K562 (cell line): Measurements from ENCODE around the gene AAK1. TPM values are rescaled to one million over a fixed set of nuclear protein-coding genes. Genes with fewer than 3 reads are reported as not detected.

Experiments
- ATAC-seq: fragments of 200-7000 bp; cut with Tn5 transposase; 3 replicates; pipeline ENCODE4 v1.9.1; 2020; ENCODE audit warnings: moderate library complexity
- BruUV-seq: library from RNA; stranded (reverse); fragments of 400-500 nt; replicated peaks from 2 replicates; lab custom pipeline; 2021; lab: Mats Ljungman, UMichigan
- CTCF ChIA-PET: fragments of 300-600 bp; formaldehyde crosslinking; extraction: SDS; loops from one replicate; lab custom pipeline; 2021; ENCODE audit warnings: low intra/inter-chr PET ratio; lab: Yijun Ruan, JAX
- POLR2A ChIA-PET: fragments of 300-600, 350-650 bp; sonication (Branson Sonifier 250); formaldehyde crosslinking; extraction: SDS; loops from one replicate; lab custom pipeline; 2021; ENCODE audit warnings: antibody characterized with exemption, inconsistent platforms; lab: Yijun Ruan, JAX
- DNase-seq, 4 experiments: peaks; one replicate each; pipeline versions ENCODE4 v3.0.0 to v3.0.0-alpha.2; 2011 to 2018; ENCODE audit warnings: low spot score in 3 of 4, mixed read lengths in 3 of 4; ENCODE audit errors: extremely low read depth in 1 of 4
- FAIRE-seq: peaks from 2 replicates; lab custom pipeline; 2011; peaks lifted over from hg19 to GRCh38; lab: Jason Lieb, UNC
- H2AFZ ChIP-seq: 2 replicates; pipeline ENCODE4 v1.6.0; 2011; ENCODE audit warnings: low read depth, low read length, control low read depth, inconsistent platforms
- H3K27ac ChIP-seq: fragments of 200-600 bp; 3 replicates; pipeline ENCODE4 v1.8.0; 2011; ENCODE audit warnings: low read depth, mild to moderate bottlenecking, control low read depth, inconsistent platforms, low read length, moderate library complexity, mixed read lengths; ENCODE audit errors: extremely low read depth
- H3K27me3 ChIP-seq, 2 experiments: fragments of 300-600 bp in 1 of 2; 2 replicates in 1 of 2; 3 replicates in 1 of 2; pipeline versions ENCODE4 v1.6.0 to v1.8.0; 2011; ENCODE audit warnings: inconsistent platforms in 2 of 2, low read length in 2 of 2, mild to moderate bottlenecking in 1 of 2, mixed read lengths in 1 of 2, moderate library complexity in 1 of 2; ENCODE audit not compliant: control insufficient read depth in 2 of 2, insufficient read depth in 2 of 2
- H3K36me3 ChIP-seq: fragments of 300-600 bp; 3 replicates; pipeline ENCODE4 v1.8.0; 2011; ENCODE audit warnings: mild to moderate bottlenecking, low read length, inconsistent platforms; ENCODE audit not compliant: control insufficient read depth, insufficient read depth
- H3K4me1 ChIP-seq, 2 experiments: fragments of 200-600 bp in 1 of 2; replicated peaks in 1 of 2; 2 replicates in 1 of 2; 3 replicates in 1 of 2; pipeline versions ENCODE4 v1.5.1 to v1.8.0; 2011; ENCODE audit warnings: inconsistent platforms in 2 of 2, low read length in 2 of 2, mild to moderate bottlenecking in 1 of 2, mixed read lengths in 1 of 2, moderate library complexity in 1 of 2; ENCODE audit not compliant: control insufficient read depth in 2 of 2, insufficient read depth in 2 of 2
- H3K4me2 ChIP-seq: 2 replicates; pipeline ENCODE4 v1.6.1; 2011; ENCODE audit warnings: low read length, control low read depth, inconsistent platforms, mixed read lengths; ENCODE audit not compliant: insufficient read depth
- H3K4me3 ChIP-seq: fragments of 200-600 bp; sonication (generic), shearing (Covaris generic); 2 replicates; pipeline ENCODE4 v1.5.1; 2016; ENCODE audit warnings: control low read depth, inconsistent platforms
- H3K79me2 ChIP-seq: fragments of 200-600 bp; 3 replicates; pipeline ENCODE4 v1.8.0; 2011; ENCODE audit warnings: low read length, inconsistent platforms; ENCODE audit not compliant: control insufficient read depth, insufficient read depth
- H3K9ac ChIP-seq, 2 experiments: 2 replicates each; pipeline versions ENCODE4 v1.6.0 to v1.6.1; 2011; ENCODE audit warnings: low read depth in 2 of 2, low read length in 2 of 2, control low read depth in 1 of 2, inconsistent platforms in 1 of 2, mild to moderate bottlenecking in 1 of 2, mixed read lengths in 1 of 2; ENCODE audit not compliant: insufficient read depth in 1 of 2
- H3K9me1 ChIP-seq: one replicate; pipeline ENCODE4 v1.6.0; 2011; ENCODE audit warnings: inconsistent platforms, mild to moderate bottlenecking, low read length, moderate library complexity; ENCODE audit not compliant: control insufficient read depth, insufficient read depth
- H3K9me3 ChIP-seq: replicated peaks from 2 replicates; pipeline ENCODE4 v1.5.1; 2011; ENCODE audit warnings: low read depth, low read length, inconsistent platforms; ENCODE audit not compliant: control insufficient read depth, insufficient read depth
- H4K20me1 ChIP-seq: replicated peaks from 2 replicates; pipeline ENCODE4 v1.6.1; 2011; ENCODE audit warnings: low read length, inconsistent platforms, mixed read lengths; ENCODE audit not compliant: control insufficient read depth, insufficient read depth
- BCLAF1 ChIP-seq, 2 experiments: fragments of 450-650 bp in 1 of 2; IDR thresholded peaks; 2 replicates each; pipeline ENCODE4 v1.6.1; 2011 to 2017; ENCODE audit warnings: low read depth in 2 of 2, antibody characterized with exemption in 1 of 2, borderline replicate concordance in 1 of 2, low read length in 1 of 2, mild to moderate bottlenecking in 1 of 2, mixed read lengths in 1 of 2; ENCODE audit not compliant: control insufficient read depth in 1 of 2
- CEBPG ChIP-seq, 3 experiments: fragments of 200-800 bp in 1 of 3; sonication (Bioruptor generic) in 1 of 3; sonication (generic) in 1 of 3; formaldehyde crosslinking in 1 of 3; IDR thresholded peaks in 2 of 3; conservative IDR thresholded peaks in 1 of 3; 2 replicates each; pipeline versions ENCODE4 v1.6.1 to v1.8.0; 2016 to 2022; ENCODE audit warnings: missing compliant biosample characterization in 2 of 3, missing genetic modification characterization in 2 of 3, mild to moderate bottlenecking in 1 of 3, missing genetic modification reagents in 1 of 3
- CTBP1 ChIP-seq: fragments of 450-650 bp; IDR thresholded peaks from 2 replicates; pipeline ENCODE4 v1.6.1; 2016; ENCODE audit warnings: borderline replicate concordance
- ID3 ChIP-seq, 2 experiments: fragments of 250-450 bp in 1 of 2; fragments of 450-650 bp in 1 of 2; sonication (Bioruptor Pico) in 1 of 2; IDR thresholded peaks; 2 replicates each; pipeline versions ENCODE4 v1.6.1 to v1.8.0; 2016 to 2021; ENCODE audit warnings: mild to moderate bottlenecking in 2 of 2, moderate library complexity in 2 of 2, missing compliant biosample characterization in 1 of 2, missing genetic modification characterization in 1 of 2
- MLX ChIP-seq, 2 experiments: fragments of 450-650 bp in 1 of 2; sonication (generic) in 1 of 2; formaldehyde crosslinking; conservative IDR thresholded peaks; 2 replicates each; pipeline versions ENCODE4 v1.4.0 to v1.8.1; 2020 to 2022; ENCODE audit warnings: mild to moderate bottlenecking in 1 of 2, missing genetic modification reagents in 1 of 2
- MTA3 ChIP-seq: fragments of 450-650 bp; formaldehyde crosslinking; IDR thresholded peaks from 2 replicates; pipeline ENCODE4 v1.6.1; 2017; ENCODE audit warnings: mild to moderate bottlenecking, borderline replicate concordance
- NONO ChIP-seq, 2 experiments: fragments of 200-400 bp in 1 of 2; fragments of 450-650 bp in 1 of 2; formaldehyde crosslinking in 1 of 2; IDR thresholded peaks; 2 replicates each; pipeline ENCODE4 v1.6.1; 2017; ENCODE audit warnings: low read depth in 2 of 2, mild to moderate bottlenecking in 2 of 2, moderate library complexity in 2 of 2, low read length in 1 of 2
- NR2F6 ChIP-seq: fragments of 450-650 bp; formaldehyde crosslinking; IDR thresholded peaks from 2 replicates; pipeline ENCODE4 v1.4.0; 2020; ENCODE audit warnings: mild to moderate bottlenecking
- TCF3 ChIP-seq: sonication (generic); formaldehyde crosslinking; IDR thresholded peaks from 2 replicates; pipeline ENCODE4 v1.4.0; 2020; ENCODE audit warnings: mild to moderate bottlenecking, missing genetic modification reagents
- TGIF2 ChIP-seq: sonication (generic); formaldehyde crosslinking; IDR thresholded peaks from 2 replicates; pipeline ENCODE4 v1.8.1; 2022; ENCODE audit warnings: mild to moderate bottlenecking, missing genetic modification reagents, moderate library complexity
- TOE1 ChIP-seq, 2 experiments: fragments of 450-650 bp in 1 of 2; sonication (generic) in 1 of 2; formaldehyde crosslinking in 1 of 2; IDR thresholded peaks; 2 replicates each; pipeline versions ENCODE4 v1.7.1 to v1.8.0; 2016 to 2022; ENCODE audit warnings: borderline replicate concordance in 2 of 2, mild to moderate bottlenecking in 2 of 2, antibody characterized with exemption in 1 of 2, inconsistent platforms in 1 of 2, low read depth in 1 of 2, missing genetic modification reagents in 1 of 2, moderate library complexity in 1 of 2
- ZEB2 ChIP-seq: fragments of 450-650 bp; IDR thresholded peaks from 2 replicates; pipeline ENCODE4 v1.6.1; 2016
- WGBS: fragments of 100-300 bp; shearing (Covaris generic); methylation state at CpG from one replicate; pipeline ENCODE4 v1.1.6; 2016; ENCODE audit warnings: low coverage, mixed read lengths; ENCODE audit not compliant: insufficient coverage; ENCODE audit errors: missing lambda C conversion rate; 5-methylcytosine and 5-hydroxymethylcytosine counted together
- in situ Hi-C: fragments of 300-500 bp; cut with MboI; formaldehyde crosslinking; loops from 4 replicates; pipeline ENCODE4 v1.15.0; 2018; ENCODE audit warnings: inconsistent platforms, mixed read lengths
- intact Hi-C: fragments of 100-400 bp; cut with micrococcal nuclease; formaldehyde crosslinking; loops from 2 replicates; pipeline ENCODE4 v1.14.2; 2022
- polyA plus RNA-seq, 8 experiments: library from polyadenylated mRNA; depleted of rRNA in 4 of 8; stranded (reverse) in 5 of 8; unstranded in 3 of 8; fragments of >200 nt; fragmentation: Nextera tagmentation in 2 of 8; fragmentation: Illumina TruSeq in 1 of 8; extraction: Ambion mirVana in 2 of 8; extraction: Trizol in 1 of 8; gene quantifications; 2 replicates each; pipeline versions ENCODE4 v1.2.1 to v1.2.3, GENCODE V29; 2011 to 2014; ENCODE audit warnings: inconsistent platforms in 1 of 8, missing spikeins in 1 of 8
- total RNA-seq, 7 experiments: library from RNA; depleted of rRNA in 6 of 7; stranded (reverse); fragments of >200 nt in 6 of 7; fragmentation: Illumina TruSeq in 2 of 7; extraction: Trizol in 2 of 7; gene quantifications; 2 replicates each; pipeline versions ENCODE4 v1.2.1 to v1.2.3, GENCODE V29; 2011 to 2021; ENCODE audit warnings: low replicate concordance in 1 of 7

The AAK1 gene
- total and polyA plus RNA-seq, 9 of the 15 experiments (the other 6 are each of a cell fraction or from before 2014, with no cell fraction given), result 0.89 to 17.1 (median 6.0) TPM

- FAIRE-seq, result no peak
- TF ChIP-seq TGIF2 (CRISPR knock-in tag), result no peak
- TF ChIP-seq NONO (IDR thresholded peaks at IDR 0.05; ENCODE audit: low read depth in 2 of 2, low read length in 1 of 2), result no peak
- TF ChIP-seq ID3 (CRISPR knock-in tag; IDR thresholded peaks at IDR 0.05), result no peak
- no peak for TF ChIP-seq ID3 (tag; IDR thresholded peaks at IDR 0.05)
- TF ChIP-seq ZEB2, result no peak
- no peak for TF ChIP-seq CTBP1
- TF ChIP-seq BCLAF1 (IDR thresholded peaks at IDR 0.05; ENCODE audit: borderline replicate concordance in 1 of 2, control insufficient read depth in 1 of 2, low read depth in 2 of 2, low read length in 1 of 2), result no peak
- no peak for TF ChIP-seq MLX (CRISPR knock-in tag; conservative IDR thresholded peaks at IDR 0.05)
- no peak for TF ChIP-seq NR2F6
- no peak for TF ChIP-seq MTA3
- TF ChIP-seq CEBPG (CRISPR knock-in tag; IDR thresholded peaks at IDR 0.05), result no peak
- no peak for TF ChIP-seq CEBPG (tag; conservative IDR thresholded peaks at IDR 0.05 in 1 of 2, IDR thresholded peaks at IDR 0.05 in 1 of 2)
- no peak for TF ChIP-seq TOE1 (IDR thresholded peaks at IDR 0.05; ENCODE audit: borderline replicate concordance)
- TF ChIP-seq TOE1 (CRISPR knock-in tag; IDR thresholded peaks at IDR 0.05; ENCODE audit: borderline replicate concordance, low read depth), result no peak
- no peak for TF ChIP-seq TCF3 (CRISPR knock-in tag)
- Histone ChIP-seq H3K27me3 (no peaks in the 10 kb centered on the region), H3K79me2 (no peaks in the 10 kb centered on the region), H3K36me3 (no peaks in the 10 kb centered on the region), H3K9me1 (peaks cover 4% of the 10 kb centered on the region), H3K4me1 (no peaks in the 10 kb centered on the region; a peak in 2 of 5 replicates), H3K27ac (no peak overlapping the region), H2AFZ (no peak overlapping the region), H3K4me3 (no peak overlapping the region), H3K4me2 (no peak overlapping the region), H3K9me3 (no peaks in the 10 kb centered on the region), H3K9ac (no peak overlapping the region), H4K20me1 (0 out of 2 replicates have a peak, but pooled peaks cover 6% of the 10 kb centered on the region)
- no peak for ATAC-seq
- intact Hi-C loops (loop anchor here (5.0 to 10.0 kb wide), 2 partner anchors 75 to 543 kb away; partner anchors contain the start of gene AAK1), in situ Hi-C loops (loop anchor here (5.0 kb wide), 1 partner anchor 145 kb away; no protein-coding TSS in a partner anchor)
- BruUV-seq, result no TSS peak
- ChIA-PET CTCF (no interaction called here), POLR2A (interaction anchor here (0.6 to 3.5 kb wide), 5 partner anchors 15 to 165 kb away, joined by 3 to 23 read pairs (median 5); partner anchors contain the start of gene NFU1)
- 48% methylated on average over 3 of the region's 3 CpGs for WGBS
- no peak for DNase-seq
Measured at GRCh38 chr2:69567157-69567908, 76.2 kb downstream of the AAK1 start.
